Left cardiac atrium (tissue), 2 donors: ENCODE measurements around the gene GTF2I. TPM values are rescaled to one million over a fixed set of nuclear protein-coding genes. Genes with fewer than 3 reads are reported as not detected.

Source experiments
- total RNA-seq, 2 donors: library from RNA; stranded (reverse); fragmentation: NEBNext Ultra II Directional; extraction: Animal tissue kit (Norgen Biotek cat#: 25700); gene quantifications; one replicate each; pipeline ENCODE4 v1.2.1, GENCODE V29; 2021
- donor health status: DM: no; HTN: yes; CAD: no; lungs with severe emphysema.
- donor health status: DM: yes; HTN: yes; CAD: no.

The GTF2I gene
- total RNA-seq, 2 donors from 2014 or later: 131 to 132 TPM

Other genes with a start within 250 kb of the GTF2I start
- 10 to 100 TPM; 19.3 to 50.0 TPM for gene GTF2IRD1, start 203.8 kb upstream of the GTF2I start, total RNA-seq
- gene NCF1, start 116.3 kb downstream of the GTF2I start, total RNA-seq: 10 to 100 TPM in 1 of 2 donors, 1 to 10 TPM in 1; 1.9 to 10.8 TPM
- 10 to 100 TPM in 1 of 2 donors, 1 to 10 TPM in 1; 9.1 to 19.1 TPM for gene GTF2IRD2, start 193.9 kb downstream of the GTF2I start, total RNA-seq